ENCODE data around the gene ALK. TPM values are rescaled to one million over a fixed set of nuclear protein-coding genes. Genes with fewer than 3 reads are reported as not detected.

Gene ALK
- polyA plus RNA-seq, 2 of the 4 experiments (the other 2 are of a cell fraction) = not detected

GRCh38 chr2:29900971-29901633 is 20.3 kb downstream of the ALK start:
- ATAC-seq = no peak
- Histone ChIP-seq H3K4me2 (no peak overlapping the region), H3K9me3 (no peaks in the 10 kb centered on the region), H3K4me3 (no peak overlapping the region), H3K4me1 (no peaks in the 10 kb centered on the region), H3K27ac (no peak overlapping the region)
- FAIRE-seq = no peak
- WGBS (ENCODE audit: missing lambda C conversion rate) = 6% methylated on average over 3 of the region's 3 CpGs
- no peak for TF ChIP-seq EHF (CRISPR knock-in tag; IDR thresholded peaks at IDR 0.05)
- TF ChIP-seq ELK1 (IDR thresholded peaks at IDR 0.05; ENCODE audit: low read depth, low read length) = no peak
- no peak for TF ChIP-seq POLR2A (IDR thresholded peaks at IDR 0.05; ENCODE audit: low read length)
- no peak for TF ChIP-seq ZFP36 (IDR thresholded peaks at IDR 0.05; ENCODE audit: borderline replicate concordance, partially characterized antibody)
- no peak for TF ChIP-seq KDM5A (IDR thresholded peaks at IDR 0.05)
- no peak for TF ChIP-seq FOXS1 (CRISPR knock-in tag; IDR thresholded peaks at IDR 0.05)
- TF ChIP-seq PHF8 (IDR thresholded peaks at IDR 0.05; ENCODE audit: borderline replicate concordance, low read depth) = no peak
- TF ChIP-seq ESRRA (IDR thresholded peaks at IDR 0.05; ENCODE audit: borderline replicate concordance, low read length) = no peak
- POLR2A ChIA-PET = no interaction called here
- DNase-seq (ENCODE audit: low read depth in 1 of 2, low spot score in 1 of 2) = no peak
- CTCF ChIA-PET = interaction anchor here (0.7 to 1.6 kb wide), 5 partner anchors 8 to 592 kb away, joined by 3 read pairs; no protein-coding TSS in a partner anchor

GRCh38 chr2:29898999-29899398 is 22.4 kb downstream of the ALK start:
- ATAC-seq = no peak
- TF ChIP-seq GATA3 (IDR thresholded peaks at IDR 0.05; ENCODE audit: borderline replicate concordance) (no peak), CHD4 (IDR thresholded peaks at IDR 0.05; ENCODE audit: borderline replicate concordance) (no peak), ZC3H11A (IDR thresholded peaks at IDR 0.05) (no peak), ESRRA (IDR thresholded peaks at IDR 0.05; ENCODE audit: borderline replicate concordance, low read length) (no peak), HDAC2 (IDR thresholded peaks at IDR 0.05) (no peak), EP300 (IDR thresholded peaks at IDR 0.05) (no peak), MYC (IDR thresholded peaks at IDR 0.05; ENCODE audit: borderline replicate concordance, low read length) (no peak), MAFK (IDR thresholded peaks at IDR 0.05; ENCODE audit: partially characterized antibody) (no peak), RAD21 (conservative IDR thresholded peaks at IDR 0.05 in 1 of 2, IDR thresholded peaks at IDR 0.05 in 1 of 2) (no peak), TP53 (CRISPR knock-in tag; IDR thresholded peaks at IDR 0.05) (no peak), KDM1A (IDR thresholded peaks at IDR 0.05; ENCODE audit: low read depth) (no peak)
- Histone ChIP-seq H3K27ac (no peak overlapping the region), H3K4me3 (no peak overlapping the region), H3K4me1 (no peaks in the 10 kb centered on the region), H3K9me3 (no peaks in the 10 kb centered on the region), H3K4me2 (no peak overlapping the region)
- no peak for FAIRE-seq
- ChIA-PET CTCF (interaction anchor here (1.0 kb wide), 1 partner anchor 24 kb away, joined by 4 read pairs; no protein-coding TSS in a partner anchor), POLR2A (no interaction called here)
- DNase-seq (ENCODE audit: low read depth in 1 of 2, low spot score in 1 of 2) = no peak
- WGBS (ENCODE audit: missing lambda C conversion rate) = 9% methylated on average over 5 of the region's 5 CpGs

- H3K27ac ChIP-seq = no peak overlapping the region
- ATAC-seq (no peak), DNase-seq (ENCODE audit: low read depth in 1 of 2, low spot score in 1 of 2) (no peak), FAIRE-seq (no peak)
- no peak overlapping the region for H3K4me2 ChIP-seq
- no peak for TF ChIP-seq PHF8 (IDR thresholded peaks at IDR 0.05; ENCODE audit: borderline replicate concordance, low read depth)
- POLR2A ChIA-PET = no interaction called here
- CTCF ChIA-PET = interaction anchor here (1.2 to 1.4 kb wide), 2 partner anchors 12 to 14 kb away, joined by 3 to 6 read pairs; no protein-coding TSS in a partner anchor
- H3K4me3 ChIP-seq = no peak overlapping the region
- WGBS (ENCODE audit: missing lambda C conversion rate) = 21% methylated on average over 3 of the region's 3 CpGs
- H3K4me1 ChIP-seq = no peaks in the 10 kb centered on the region
- no peaks in the 10 kb centered on the region for H3K9me3 ChIP-seq
Observed at GRCh38 chr2:29894822-29895614, 26.4 kb downstream of the ALK start.

Data from A549 (cell line).